Spleen (tissue), 11 donors: ENCODE measurements around the gene PTPRA. TPM values are rescaled to one million over a fixed set of nuclear protein-coding genes. Genes with fewer than 3 reads are reported as not detected.

Experiments used
- DNase-seq: peaks from one replicate; pipeline ENCODE4 v3.0.0-alpha.2; 2020
- H3K27ac ChIP-seq, 8 donors: fragments of 200-600 bp; sonication (generic) in 7 of 8; 1 replicate in 4 of 8; 2 replicates in 4 of 8; pipeline versions ENCODE4 v1.5.0 to v1.8.0; 2016 to 2021; ENCODE audit warnings: inconsistent platforms in 4 of 8, mild to moderate bottlenecking in 4 of 8, moderate library complexity in 1 of 8
- H3K27me3 ChIP-seq, 7 donors: fragments of 200-600 bp; sonication (generic) in 6 of 7; replicated peaks in 1 of 7; 1 replicate in 4 of 7; 2 replicates in 3 of 7; pipeline versions ENCODE4 v1.5.0 to v1.8.0; 2016 to 2021; ENCODE audit warnings: inconsistent platforms in 3 of 7, mild to moderate bottlenecking in 1 of 7
- H3K36me3 ChIP-seq, 6 donors: fragments of 200-600 bp; sonication (generic) in 5 of 6; 1 replicate in 4 of 6; 2 replicates in 2 of 6; pipeline versions ENCODE4 v1.5.0 to v1.8.0; 2016 to 2021; ENCODE audit warnings: inconsistent platforms in 2 of 6
- H3K4me1 ChIP-seq, 6 donors: fragments of 200-600 bp; sonication (generic) in 5 of 6; 1 replicate in 3 of 6; 2 replicates in 3 of 6; pipeline versions ENCODE4 v1.5.0 to v1.8.0; 2016 to 2021; ENCODE audit warnings: inconsistent platforms in 3 of 6
- H3K4me3 ChIP-seq, 8 donors: fragments of 200-600 bp; sonication (generic) in 7 of 8; 1 replicate in 4 of 8; 2 replicates in 4 of 8; pipeline versions ENCODE4 v1.5.0 to v1.8.0; 2016 to 2021; ENCODE audit warnings: inconsistent platforms in 4 of 8, mild to moderate bottlenecking in 4 of 8, moderate library complexity in 2 of 8
- H3K9me3 ChIP-seq, 8 donors: fragments of 200-600 bp; sonication (generic) in 7 of 8; 1 replicate in 4 of 8; 2 replicates in 4 of 8; pipeline versions ENCODE4 v1.5.0 to v1.8.0; 2016 to 2021; ENCODE audit warnings: inconsistent platforms in 4 of 8
- POLR2A ChIP-seq, 3 donors: fragments of 450-650 bp; IDR thresholded peaks; one replicate each; pipeline ENCODE4 v1.5.1; 2017; ENCODE audit warnings: antibody characterized with exemption in 3 of 3, mild to moderate bottlenecking in 1 of 3
- POLR2AphosphoS5 ChIP-seq, 3 donors: sonication (generic); formaldehyde crosslinking; IDR thresholded peaks; one replicate each; pipeline ENCODE4 v1.5.1; 2017; ENCODE audit warnings: antibody characterized with exemption in 3 of 3
- WGBS, 5 donors: extraction: QIAGEN DNeasy Blood & Tissue Kit in 3 of 5; methylation state at CpG; one replicate each; pipeline versions ENCODE4 v1.1.5 to v1.1.7; 2013 to 2018; 5-methylcytosine and 5-hydroxymethylcytosine counted together
- intact Hi-C: fragments of 100-400 bp; cut with DNase I; formaldehyde crosslinking; loops from one replicate; pipeline ENCODE4 v1.15.0; 2023; ENCODE audit warnings: low total_unique reads
- polyA plus RNA-seq, 3 donors: library from polyadenylated mRNA; stranded (reverse); fragments of 200-250 nt; gene quantifications; one replicate each; pipeline ENCODE4 v1.2.1, GENCODE V29; 2013
- total RNA-seq, 7 donors: library from RNA; depleted of rRNA in 3 of 7; stranded (reverse); fragments of >200 nt in 3 of 7; fragmentation: NEBNext Ultra II Directional in 4 of 7; extraction: Animal tissue kit (Norgen Biotek cat#: 25700) in 4 of 7; gene quantifications; one replicate each; pipeline versions ENCODE4 v1.1.0 to v1.2.1, GENCODE V29; 2016 to 2021
- TF ChIP-seq, protein P1 (sequence below), 11 experiments: fragments of 200-600 bp in 7 of 11; fragments of 450-650 bp in 4 of 11; sonication (generic) in 4 of 11; IDR thresholded peaks in 8 of 11; conservative IDR thresholded peaks in 3 of 11; 1 replicate in 7 of 11; 2 replicates in 4 of 11; pipeline versions ENCODE4 v1.4.0 to v1.8.0; 2016 to 2021; ENCODE audit warnings: antibody characterized with exemption in 11 of 11, inconsistent platforms in 4 of 11, mild to moderate bottlenecking in 1 of 11
- donor health status: healthy with polysubstance abuse.
- donor health status: DM: no; HTN: no; CAD: no; lungs with moderate emphysema.
- donor health status: DM: no; HTN: no; CAD: no.
- donor health status: Bipolar disorder and iron deficiency.
- donor health status: healthy.
- donor health status: DM: no; HTN: no; CAD: no.
- donor health status: DM: yes; HTN: yes; CAD: no.

The PTPRA gene
- total and polyA plus RNA-seq, 10 donors = 15.3 to 65.5 (median 52.4) TPM

DNA sequence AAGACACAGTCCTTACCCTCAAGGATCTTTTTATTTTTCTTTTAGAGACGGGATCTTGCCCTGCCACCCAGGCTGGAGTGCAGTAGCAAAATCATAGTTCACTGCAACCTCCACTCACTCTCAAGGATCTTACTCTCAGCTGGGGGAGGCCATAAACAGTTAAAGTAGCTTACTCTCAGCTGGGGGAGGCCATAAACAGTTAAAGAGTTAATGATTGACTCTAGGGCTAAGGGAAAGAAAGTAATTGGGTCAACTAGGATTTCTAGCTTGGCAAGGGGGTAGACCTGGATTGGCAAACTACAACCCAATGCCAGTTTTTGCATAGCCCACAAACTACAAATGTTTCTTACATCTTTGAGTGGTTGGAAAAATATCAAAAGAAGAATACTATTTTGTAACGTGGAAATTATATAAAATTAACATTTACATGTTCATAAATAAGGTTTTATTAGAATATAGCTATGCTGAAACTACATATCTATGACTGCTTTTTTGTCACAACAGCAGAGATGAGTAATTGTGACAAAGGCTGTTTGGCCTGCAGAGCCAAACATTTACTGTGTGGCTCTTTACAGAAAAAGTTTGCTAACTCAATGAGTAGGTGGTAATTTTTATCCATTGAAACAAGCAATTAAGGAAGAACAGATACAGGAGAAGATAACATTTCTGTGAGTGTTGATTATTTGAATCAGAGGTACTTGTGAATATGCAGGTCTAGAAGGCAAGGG is 46.4 kb downstream of the PTPRA start:
- H3K36me3 ChIP-seq = peaks cover 0 to 32% (median 7%) of the 10 kb centered on the region in 6 donors
- 77 to 90% (median 84%) methylated on average over 2 of the region's 2 CpGs for WGBS, 5 donors
- no peak for TF ChIP-seq POLR2AphosphoS5 (IDR thresholded peaks at IDR 0.05)
- TF ChIP-seq, protein P1, sequence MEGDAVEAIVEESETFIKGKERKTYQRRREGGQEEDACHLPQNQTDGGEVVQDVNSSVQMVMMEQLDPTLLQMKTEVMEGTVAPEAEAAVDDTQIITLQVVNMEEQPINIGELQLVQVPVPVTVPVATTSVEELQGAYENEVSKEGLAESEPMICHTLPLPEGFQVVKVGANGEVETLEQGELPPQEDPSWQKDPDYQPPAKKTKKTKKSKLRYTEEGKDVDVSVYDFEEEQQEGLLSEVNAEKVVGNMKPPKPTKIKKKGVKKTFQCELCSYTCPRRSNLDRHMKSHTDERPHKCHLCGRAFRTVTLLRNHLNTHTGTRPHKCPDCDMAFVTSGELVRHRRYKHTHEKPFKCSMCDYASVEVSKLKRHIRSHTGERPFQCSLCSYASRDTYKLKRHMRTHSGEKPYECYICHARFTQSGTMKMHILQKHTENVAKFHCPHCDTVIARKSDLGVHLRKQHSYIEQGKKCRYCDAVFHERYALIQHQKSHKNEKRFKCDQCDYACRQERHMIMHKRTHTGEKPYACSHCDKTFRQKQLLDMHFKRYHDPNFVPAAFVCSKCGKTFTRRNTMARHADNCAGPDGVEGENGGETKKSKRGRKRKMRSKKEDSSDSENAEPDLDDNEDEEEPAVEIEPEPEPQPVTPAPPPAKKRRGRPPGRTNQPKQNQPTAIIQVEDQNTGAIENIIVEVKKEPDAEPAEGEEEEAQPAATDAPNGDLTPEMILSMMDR (IDR thresholded peaks at IDR 0.05 in 8 of 11, conservative IDR thresholded peaks at IDR 0.05 in 3 of 11) = no peak
- TF ChIP-seq POLR2A (IDR thresholded peaks at IDR 0.05) = no peak

DNA sequence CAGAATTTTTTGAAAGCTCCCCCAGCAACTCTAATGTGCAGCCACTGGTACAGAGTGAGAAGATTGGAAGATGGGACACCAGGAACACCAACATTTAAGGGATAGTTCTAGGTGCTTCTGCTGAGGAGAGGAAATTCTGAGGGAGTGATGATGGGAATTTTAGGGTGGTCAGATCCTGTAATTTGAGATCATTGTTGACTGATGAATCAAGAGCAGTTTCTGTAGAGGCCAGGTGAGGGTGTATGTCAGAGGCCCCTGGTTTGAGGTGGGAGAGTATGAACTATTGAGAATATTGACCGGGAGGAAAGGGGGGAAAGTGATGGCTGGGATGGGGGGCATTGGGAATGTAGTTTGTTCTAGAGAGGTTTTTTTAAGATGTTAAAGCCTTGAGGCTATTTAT is 47.2 kb downstream of the PTPRA start:
- no peak overlapping the region for H3K4me3 ChIP-seq
- WGBS, 5 donors = 90 to 100% (median 97%) methylated on average over 1 of the region's 1 CpG
- intact Hi-C loops = no loop called here
- DNase-seq = no peak
- H3K4me1 ChIP-seq = peaks cover 0 to 48% (median 15%) of the 10 kb centered on the region in 6 donors
- no peaks in the 10 kb centered on the region for H3K9me3 ChIP-seq
- no peaks in the 10 kb centered on the region for H3K27me3 ChIP-seq
- TF ChIP-seq, protein P1 (IDR thresholded peaks at IDR 0.05 in 8 of 11, conservative IDR thresholded peaks at IDR 0.05 in 3 of 11) = no peak
- TF ChIP-seq POLR2AphosphoS5 (IDR thresholded peaks at IDR 0.05) (no peak), POLR2A (IDR thresholded peaks at IDR 0.05) (no peak)
- H3K27ac ChIP-seq = no peak overlapping the region
- peaks cover 0 to 40% (median 14%) of the 10 kb centered on the region in 6 donors for H3K36me3 ChIP-seq

More for the DNA sequence above, 46.4 kb downstream of the PTPRA start:
- Histone ChIP-seq H3K9me3 (no peaks in the 10 kb centered on the region), H3K27me3 (no peaks in the 10 kb centered on the region), H3K4me3 (no peak overlapping the region), H3K27ac (no peak overlapping the region), H3K4me1 (peaks cover 0 to 48% (median 15%) of the 10 kb centered on the region in 6 donors)
- intact Hi-C loops = no loop called here
- no peak for DNase-seq

DNA sequence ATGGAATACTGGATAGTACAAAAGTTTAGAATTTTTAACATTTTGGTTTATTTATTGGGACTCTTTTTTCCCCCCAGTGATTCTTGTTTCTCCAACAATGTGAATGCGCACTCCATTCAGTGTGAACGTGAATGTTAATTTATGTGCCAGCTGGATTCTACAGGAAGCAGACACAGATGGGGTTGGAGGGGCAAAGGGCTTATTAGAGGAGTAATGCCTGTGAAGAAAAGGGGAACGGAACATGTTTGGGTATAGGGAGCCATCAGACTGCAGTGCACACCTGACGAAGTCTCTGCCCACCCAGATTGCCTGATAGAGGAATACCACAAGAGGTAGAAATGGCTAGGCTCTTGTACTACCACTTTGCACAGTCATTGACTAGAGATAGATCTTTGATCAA is 48.2 kb downstream of the PTPRA start:
- Histone ChIP-seq H3K4me3 (no peak overlapping the region), H3K27ac (no peak overlapping the region), H3K27me3 (no peaks in the 10 kb centered on the region), H3K9me3 (no peaks in the 10 kb centered on the region), H3K36me3 (peaks cover 0 to 50% (median 16%) of the 10 kb centered on the region in 6 donors), H3K4me1 (peaks cover 0 to 38% (median 15%) of the 10 kb centered on the region in 6 donors)
- no peak for DNase-seq
- no peak for TF ChIP-seq POLR2AphosphoS5 (IDR thresholded peaks at IDR 0.05)
- TF ChIP-seq POLR2A (IDR thresholded peaks at IDR 0.05) = no peak
- TF ChIP-seq, protein P1 (IDR thresholded peaks at IDR 0.05 in 8 of 11, conservative IDR thresholded peaks at IDR 0.05 in 3 of 11) = no peak
- intact Hi-C loops = no loop called here
- 67 to 86% (median 74%) methylated on average over 4 of the region's 4 CpGs for WGBS, 5 donors

DNA sequence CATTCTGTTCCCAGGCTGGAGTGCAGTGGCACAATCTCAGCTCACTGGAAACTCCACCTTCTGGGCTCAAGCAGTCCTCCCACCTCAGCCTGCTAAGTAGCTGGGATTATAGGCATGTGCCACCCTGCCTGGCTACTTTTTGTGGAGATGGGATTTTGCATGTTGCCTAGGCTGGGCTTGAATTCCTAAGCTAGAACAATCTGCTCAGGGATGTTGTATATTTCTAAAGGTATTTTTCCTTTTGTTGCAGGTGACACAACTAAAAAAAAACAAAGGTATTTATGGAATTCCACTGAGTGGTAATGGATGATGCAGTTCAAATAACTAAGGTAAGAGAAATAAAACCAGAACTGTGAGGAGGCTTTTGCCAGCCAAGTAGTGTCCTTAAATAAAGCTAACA is 49.7 kb downstream of the PTPRA start:
- no peak for TF ChIP-seq POLR2A (IDR thresholded peaks at IDR 0.05)
- no peak for TF ChIP-seq POLR2AphosphoS5 (IDR thresholded peaks at IDR 0.05)
- TF ChIP-seq, protein P1 (IDR thresholded peaks at IDR 0.05 in 8 of 11, conservative IDR thresholded peaks at IDR 0.05 in 3 of 11) = no peak
- peaks cover 0 to 63% (median 16%) of the 10 kb centered on the region in 6 donors for H3K36me3 ChIP-seq
- no peak overlapping the region for H3K27ac ChIP-seq
- H3K4me3 ChIP-seq = no peak overlapping the region
- no peak for DNase-seq
- peaks cover 0 to 24% (median 4%) of the 10 kb centered on the region in 6 donors for H3K4me1 ChIP-seq
- intact Hi-C loops = no loop called here
- no peaks in the 10 kb centered on the region for H3K9me3 ChIP-seq
- H3K27me3 ChIP-seq = no peaks in the 10 kb centered on the region
